WTC11 (cell line): ENCODE data around the gene PCDHA1. TPM values are rescaled to one million over a fixed set of nuclear protein-coding genes. Genes with fewer than 3 reads are reported as not detected.

Experiments used
- ATAC-seq: fragments of 200-7000 bp; cut with Tn5 transposase; 2 replicates; pipeline ENCODE4 v1.10.0; 2021; ENCODE audit warnings: mild to moderate bottlenecking, moderate library complexity
- CTCF ChIA-PET: fragments of 300-600 bp; sonication (Branson Sonifier 250); formaldehyde crosslinking; loops from one replicate; lab custom pipeline; 2021; ENCODE audit warnings: antibody characterized with exemption; lab: Charles Lee
- POLR2A ChIA-PET: fragments of 350-600 bp; sonication (Branson Sonifier 250); formaldehyde crosslinking; loops from one replicate; lab custom pipeline; 2021; ENCODE audit warnings: antibody characterized with exemption; lab: Charles Lee
- DNase-seq: peaks from one replicate; pipeline ENCODE4 v3.0.0; 2021; ENCODE audit warnings: low spot score
- H3K27ac Mint-ChIP-seq: 2 replicates; pipeline ENCODE4 v1.8.0; 2021; ENCODE audit warnings: mixed read lengths
- H3K27me3 Mint-ChIP-seq: 2 replicates; pipeline ENCODE4 v1.8.0; 2021; ENCODE audit warnings: low read depth, mild to moderate bottlenecking, moderate library complexity, mixed read lengths
- H3K36me3 Mint-ChIP-seq: 2 replicates; pipeline ENCODE4 v1.8.0; 2021; ENCODE audit warnings: mixed read lengths
- H3K4me1 Mint-ChIP-seq: 2 replicates; pipeline ENCODE4 v1.8.0; 2022; ENCODE audit warnings: mixed read lengths
- H3K4me3 Mint-ChIP-seq: 2 replicates; pipeline ENCODE4 v1.8.0; 2021; ENCODE audit warnings: mild to moderate bottlenecking, moderate library complexity, mixed read lengths
- H3K9me3 Mint-ChIP-seq: 2 replicates; pipeline ENCODE4 v1.8.0; 2021; ENCODE audit warnings: mixed read lengths
- CBFB ChIP-seq: sonication (generic); formaldehyde crosslinking; IDR thresholded peaks from 2 replicates; pipeline ENCODE4 v1.8.1; 2022; ENCODE audit warnings: mild to moderate bottlenecking, low read depth, missing genetic modification reagents
- CTCF ChIP-seq: fragments of 200-600 bp; IDR thresholded peaks from 2 replicates; pipeline ENCODE4 v1.8.0; 2022; ENCODE audit warnings: antibody characterized with exemption
- E2F1 ChIP-seq: sonication (generic); formaldehyde crosslinking; IDR thresholded peaks from 2 replicates; pipeline ENCODE4 v1.8.0; 2022; ENCODE audit warnings: mild to moderate bottlenecking, missing genetic modification reagents
- ETV6 ChIP-seq: sonication (generic); formaldehyde crosslinking; IDR thresholded peaks from 2 replicates; pipeline ENCODE4 v1.8.1; 2022; ENCODE audit warnings: mild to moderate bottlenecking, missing genetic modification reagents
- FOXJ3 ChIP-seq: sonication (generic); formaldehyde crosslinking; IDR thresholded peaks from 2 replicates; pipeline ENCODE4 v1.9.0; 2021; ENCODE audit warnings: missing genetic modification reagents, mild to moderate bottlenecking, borderline replicate concordance
- FOXK1 ChIP-seq: sonication (generic); formaldehyde crosslinking; IDR thresholded peaks from 2 replicates; pipeline ENCODE4 v1.8.0; 2022; ENCODE audit warnings: mild to moderate bottlenecking, moderate library complexity, missing genetic modification reagents
- FOXP1 ChIP-seq: sonication (generic); formaldehyde crosslinking; IDR thresholded peaks from 2 replicates; pipeline ENCODE4 v1.8.0; 2022; ENCODE audit warnings: missing genetic modification reagents, mild to moderate bottlenecking, moderate library complexity, borderline replicate concordance
- GABPB1 ChIP-seq: sonication (generic); formaldehyde crosslinking; IDR thresholded peaks from 2 replicates; pipeline ENCODE4 v1.8.1; 2023; ENCODE audit warnings: mild to moderate bottlenecking, missing genetic modification reagents
- GTF2I ChIP-seq: fragments of 250-450 bp; sonication (Bioruptor Pico); conservative IDR thresholded peaks from 2 replicates; pipeline ENCODE4 v1.4.0; 2021; ENCODE audit warnings: mild to moderate bottlenecking
- HMGXB4 ChIP-seq: sonication (generic); formaldehyde crosslinking; IDR thresholded peaks from 2 replicates; pipeline ENCODE4 v1.8.1; 2023; ENCODE audit warnings: mild to moderate bottlenecking, moderate library complexity, missing genetic modification reagents
- IRF2 ChIP-seq: sonication (generic); formaldehyde crosslinking; IDR thresholded peaks from 2 replicates; pipeline ENCODE4 v1.8.0; 2022; ENCODE audit warnings: low read depth, missing genetic modification reagents, borderline replicate concordance
- NFATC4 ChIP-seq: fragments of 250-450 bp; sonication (Bioruptor Pico); IDR thresholded peaks from 2 replicates; pipeline ENCODE4 v1.9.0; 2021; ENCODE audit warnings: mild to moderate bottlenecking
- NR3C1 ChIP-seq: sonication (generic); formaldehyde crosslinking; conservative IDR thresholded peaks from 2 replicates; pipeline ENCODE4 v1.8.1; 2023; ENCODE audit warnings: low read depth, mild to moderate bottlenecking, missing genetic modification reagents
- OVOL2 ChIP-seq: fragments of 250-450 bp; sonication (Bioruptor Pico); IDR thresholded peaks from 2 replicates; pipeline ENCODE4 v1.9.0; 2021; ENCODE audit warnings: mild to moderate bottlenecking, borderline replicate concordance
- PREB ChIP-seq: sonication (generic); formaldehyde crosslinking; IDR thresholded peaks from 2 replicates; pipeline ENCODE4 v1.8.1; 2022; ENCODE audit warnings: mild to moderate bottlenecking, missing genetic modification reagents, moderate library complexity, borderline replicate concordance
- PRRX2 ChIP-seq: fragments of 250-450 bp; sonication (Bioruptor Pico); IDR thresholded peaks from 2 replicates; pipeline ENCODE4 v1.8.0; 2021; ENCODE audit warnings: mild to moderate bottlenecking
- RORB ChIP-seq: fragments of 250-450 bp; sonication (Bioruptor Pico); IDR thresholded peaks from 2 replicates; pipeline ENCODE4 v1.9.0; 2021; ENCODE audit warnings: mild to moderate bottlenecking
- SMAD3 ChIP-seq: sonication (generic); formaldehyde crosslinking; IDR thresholded peaks from 2 replicates; pipeline ENCODE4 v1.8.0; 2022; ENCODE audit warnings: missing genetic modification reagents, mild to moderate bottlenecking, borderline replicate concordance
- SP1 ChIP-seq: sonication (generic); formaldehyde crosslinking; conservative IDR thresholded peaks from 2 replicates; pipeline ENCODE4 v1.8.1; 2022; ENCODE audit warnings: missing genetic modification reagents
- TEAD4 ChIP-seq: sonication (generic); formaldehyde crosslinking; IDR thresholded peaks from 2 replicates; pipeline ENCODE4 v1.8.0; 2022; ENCODE audit warnings: mild to moderate bottlenecking, missing genetic modification reagents
- ZBTB21 ChIP-seq: sonication (generic); formaldehyde crosslinking; IDR thresholded peaks from 2 replicates; pipeline ENCODE4 v1.8.1; 2023; ENCODE audit warnings: mild to moderate bottlenecking, missing genetic modification reagents, borderline replicate concordance
- ZNF121 ChIP-seq: sonication (generic); formaldehyde crosslinking; IDR thresholded peaks from 2 replicates; pipeline ENCODE4 v1.8.0; 2023; ENCODE audit warnings: missing genetic modification reagents
- ZNF138 ChIP-seq: sonication (generic); formaldehyde crosslinking; conservative IDR thresholded peaks from 2 replicates; pipeline ENCODE4 v1.8.1; 2022; ENCODE audit warnings: mild to moderate bottlenecking, moderate library complexity, missing genetic modification reagents
- ZNF263 ChIP-seq: sonication (generic); formaldehyde crosslinking; IDR thresholded peaks from 2 replicates; pipeline ENCODE4 v1.8.1; 2022; ENCODE audit warnings: low read depth, mild to moderate bottlenecking, moderate library complexity, missing genetic modification reagents
- ZNF317 ChIP-seq: sonication (generic); formaldehyde crosslinking; IDR thresholded peaks from 2 replicates; pipeline ENCODE4 v1.8.1; 2023; ENCODE audit warnings: low read depth, mild to moderate bottlenecking, moderate library complexity, missing genetic modification reagents, borderline replicate concordance
- ZNF671 ChIP-seq: fragments of 250-450 bp; sonication (Bioruptor Pico); IDR thresholded peaks from 2 replicates; pipeline ENCODE4 v1.8.0; 2021; ENCODE audit warnings: mild to moderate bottlenecking
- total RNA-seq: library from RNA; stranded (reverse); gene quantifications from 3 replicates; pipeline ENCODE4 v1.2.3, GENCODE V29; 2021

Gene PCDHA1
- total RNA-seq, 1 experiment from 2014 or later: 2.4 TPM

- Mint-ChIP-seq H3K4me3 (peak overlapping the region; percentile 92), H3K9me3 (peaks cover 24% of the 10 kb centered on the region), H3K27ac (no peak overlapping the region), H3K4me1 (peaks cover 23% of the 10 kb centered on the region), H3K36me3 (peaks cover 37% of the 10 kb centered on the region), H3K27me3 (no peaks in the 10 kb centered on the region)
- CTCF ChIA-PET: interaction anchor here (0.7 to 3.1 kb wide), 15 partner anchors 11 to 298 kb away, joined by 3 to 71 read pairs (median 7); partner anchors contain the start of genes PCDHA1, PCDHA11, PCDHA13 and PCDHA6
- no peak for TF ChIP-seq ZNF138 (CRISPR knock-in tag)
- no peak for TF ChIP-seq OVOL2
- TF ChIP-seq SP1: no peak
- TF ChIP-seq E2F1 (CRISPR knock-in tag): no peak
- TF ChIP-seq RORB: no peak
- no peak for TF ChIP-seq ZBTB21 (CRISPR knock-in tag)
- TF ChIP-seq SMAD3 (CRISPR knock-in tag): no peak
- no peak for TF ChIP-seq ZNF317 (CRISPR knock-in tag)
- DNase-seq: no peak
- POLR2A ChIA-PET: no interaction called here
- no peak for ATAC-seq
These were observed 71.4 kb downstream of the PCDHA1 start for GRCh38 chr5:140857177-140857986.

GRCh38 chr5:140857987-140858240, 72.0 kb downstream of the PCDHA1 start:
- H3K4me3 Mint-ChIP-seq: peak overlapping the region; percentile 30
- CTCF ChIA-PET: interaction anchor here (0.7 to 4.0 kb wide), 7 partner anchors 11 to 182 kb away, joined by 3 to 61 read pairs (median 5); partner anchors contain the start of genes PCDHA1, PCDHA11 and PCDHA8
- peaks cover 28% of the 10 kb centered on the region for H3K9me3 Mint-ChIP-seq
- no peak overlapping the region for H3K27ac Mint-ChIP-seq
- no peak for TF ChIP-seq PRRX2 (CRISPR knock-in tag)
- TF ChIP-seq IRF2 (CRISPR knock-in tag): no peak
- no peak for TF ChIP-seq SMAD3 (CRISPR knock-in tag)
- no peak for TF ChIP-seq FOXP1 (CRISPR knock-in tag)
- no peak for TF ChIP-seq FOXK1 (CRISPR knock-in tag)
- TF ChIP-seq NR3C1: no peak
- TF ChIP-seq GTF2I (CRISPR knock-in tag): no peak
- TF ChIP-seq TEAD4 (CRISPR knock-in tag): no peak
- TF ChIP-seq FOXJ3: no peak
- TF ChIP-seq, all 79 proteins: peak for 0
- DNase-seq (no peak), ATAC-seq (no peak)
- H3K4me1 Mint-ChIP-seq: peaks cover 23% of the 10 kb centered on the region
- POLR2A ChIA-PET: no interaction called here
- no peaks in the 10 kb centered on the region for H3K27me3 Mint-ChIP-seq
- H3K36me3 Mint-ChIP-seq: peaks cover 42% of the 10 kb centered on the region

- ATAC-seq (no peak), DNase-seq (no peak)
- H3K27ac Mint-ChIP-seq: no peak overlapping the region
- H3K36me3 Mint-ChIP-seq: peaks cover 45% of the 10 kb centered on the region
- no peaks in the 10 kb centered on the region for H3K27me3 Mint-ChIP-seq
- H3K4me1 Mint-ChIP-seq: peaks cover 8% of the 10 kb centered on the region
- ChIA-PET POLR2A (no interaction called here), CTCF (interaction anchor here (0.8 to 4.0 kb wide), 3 partner anchors 21 to 259 kb away, joined by 4 to 17 read pairs (median 10); partner anchors contain the start of genes PCDHA8 and PCDHB4)
- H3K4me3 Mint-ChIP-seq: no peak overlapping the region
- H3K9me3 Mint-ChIP-seq: peaks cover 24% of the 10 kb centered on the region
- TF ChIP-seq ZNF671: no peak
- TF ChIP-seq RORB: no peak
- TF ChIP-seq ZBTB21 (CRISPR knock-in tag): no peak
- no peak for TF ChIP-seq HMGXB4 (CRISPR knock-in tag)
- TF ChIP-seq NFATC4 (CRISPR knock-in tag): no peak
- no peak for TF ChIP-seq CTCF
- TF ChIP-seq FOXJ3: no peak
- no peak for TF ChIP-seq ZNF263
- TF ChIP-seq GABPB1 (CRISPR knock-in tag): no peak
- no peak for TF ChIP-seq CBFB
- TF ChIP-seq ZNF121 (CRISPR knock-in tag): no peak
- TF ChIP-seq PREB (CRISPR knock-in tag): no peak
- TF ChIP-seq GTF2I (CRISPR knock-in tag): no peak
- no peak for TF ChIP-seq ETV6
These were observed 76.7 kb downstream of the PCDHA1 start for GRCh38 chr5:140862441-140863295.
